ENCODE measurements around the gene FAM236A.
"Not testable (repeated sequence)": the region's sequence is repeated elsewhere in the genome, so short reads cannot be mapped to it uniquely, and the experiment has no call there.

FAM236A gene

GRCh38 chrX:72937906-72938305, at the start of gene FAM236A:
Gene FAM236A, plus strand, starts transcription at chrX:72938206. Its CDS starts 57 bp downstream, at chrX:72938263.
- H3K4me3 ChIP-seq (ENCODE audit: low read length); DNase-seq (ENCODE audit: low read depth): not testable (repeated sequence)

DNA sequence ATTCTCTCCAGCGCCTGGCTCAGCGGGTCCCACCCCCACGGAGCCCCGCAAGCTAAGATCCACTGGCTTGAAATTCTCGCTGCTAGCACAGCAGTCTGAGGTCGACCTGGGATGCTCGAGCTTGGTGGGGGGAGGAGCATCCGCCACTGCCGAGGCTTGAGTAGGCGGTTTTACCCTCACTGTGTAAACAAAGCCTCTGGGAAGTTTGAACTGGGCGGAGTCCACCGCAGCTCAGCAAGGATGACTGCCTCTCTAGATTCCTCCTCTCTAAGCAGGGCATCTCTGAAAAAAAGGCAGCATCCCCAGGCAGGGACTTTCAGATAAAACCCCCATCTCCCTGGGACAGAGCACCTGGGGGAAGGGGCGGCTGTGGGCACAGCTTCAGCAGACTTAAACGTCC, 48.3 kb upstream of the FAM236A start:
- DNase-seq (ENCODE audit: low read depth); H3K4me3 ChIP-seq (ENCODE audit: low read length): not testable (repeated sequence)

GRCh38 chrX:72912315-72912714, 25.7 kb upstream of the FAM236A start, which contains the start of gene FAM236C:
Gene FAM236C, plus strand, starts transcription at chrX:72912615. Its CDS starts 100 bp downstream, at chrX:72912715.
- H3K4me3 ChIP-seq (ENCODE audit: low read length); DNase-seq (ENCODE audit: low read depth): not testable (repeated sequence)

DNA sequence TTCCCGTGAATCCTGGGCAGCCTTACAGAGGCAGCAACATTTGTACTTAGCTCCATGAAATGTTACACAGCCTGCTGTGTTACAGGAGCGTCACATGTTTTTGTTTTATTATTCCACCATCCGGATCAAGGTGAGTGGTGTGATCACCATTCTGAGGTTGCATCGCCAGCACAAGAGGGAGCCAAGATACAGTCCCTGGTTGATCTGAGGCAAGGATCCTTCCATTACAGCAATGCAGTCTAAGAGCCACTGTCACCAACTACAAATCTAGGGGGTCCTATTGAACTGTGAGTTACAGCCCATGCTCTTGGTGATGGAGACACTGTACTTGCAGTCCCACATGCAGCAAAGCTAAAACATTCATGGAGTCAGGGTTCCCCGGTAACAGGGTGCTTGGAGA, 21.9 kb upstream of the FAM236A start:
- DNase-seq (ENCODE audit: low read depth); H3K4me3 ChIP-seq (ENCODE audit: low read length): not testable (repeated sequence)

DNA sequence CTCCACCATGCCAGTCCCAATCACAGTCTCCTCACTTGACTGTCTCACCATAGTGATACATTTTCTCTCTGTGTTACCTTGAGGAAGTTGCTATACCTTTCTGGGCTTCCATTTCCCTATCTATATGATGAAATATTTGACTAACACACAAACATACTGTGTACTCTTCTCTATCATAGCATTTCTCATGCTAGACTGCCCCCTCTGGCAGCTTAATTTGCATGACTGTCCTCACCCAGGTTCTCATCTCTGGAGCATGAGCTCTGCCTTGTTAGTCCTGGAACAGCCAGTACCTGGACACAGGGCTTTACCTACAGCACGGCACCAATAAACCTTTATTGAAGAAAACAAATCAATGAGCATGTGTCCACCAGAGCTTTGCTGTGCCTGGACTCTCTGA, 5.7 kb upstream of the FAM236A start:
- not testable (repeated sequence) for H3K4me3 ChIP-seq (ENCODE audit: low read length); DNase-seq (ENCODE audit: low read depth)

- H3K4me3 ChIP-seq (ENCODE audit: low read length); DNase-seq (ENCODE audit: low read depth): not testable (repeated sequence)
Measured at GRCh38 chrX:72936455-72936854, 1.6 kb upstream of the FAM236A start.

DNA sequence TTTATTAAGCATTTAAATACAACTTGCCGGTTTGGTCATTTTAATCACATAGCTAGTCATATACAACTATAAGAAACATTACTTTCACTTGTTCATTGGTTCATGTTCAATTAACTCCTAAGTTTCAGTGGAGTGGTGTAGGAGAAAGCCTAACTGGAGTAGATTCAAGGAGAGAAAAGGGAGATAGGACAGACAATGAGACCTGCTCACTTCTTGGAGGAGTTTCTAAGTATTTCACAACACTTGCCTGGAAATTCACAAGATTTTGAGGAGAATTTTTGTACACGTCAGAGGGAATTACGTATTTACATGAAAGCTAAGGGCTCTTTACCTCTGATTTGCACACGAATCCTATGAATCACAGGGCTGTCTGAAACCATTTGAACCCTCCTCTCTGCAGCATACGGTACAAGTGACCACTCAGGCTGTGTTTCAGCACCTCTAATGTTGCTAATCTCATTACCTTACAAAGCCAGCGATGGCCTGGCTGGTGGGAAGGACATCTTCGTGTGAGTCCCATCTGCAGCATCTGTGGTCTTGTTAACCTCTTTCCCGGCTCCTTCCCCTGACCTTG, 1.0 kb upstream of the FAM236A start:
- not testable (repeated sequence) for DNase-seq (ENCODE audit: low read depth); H3K4me3 ChIP-seq (ENCODE audit: low read length)

- not testable (repeated sequence) for H3K4me3 ChIP-seq (ENCODE audit: low read length); DNase-seq (ENCODE audit: low read depth)
Measured at GRCh38 chrX:72942272-72942671, 4.3 kb downstream of the FAM236A start.

DNA sequence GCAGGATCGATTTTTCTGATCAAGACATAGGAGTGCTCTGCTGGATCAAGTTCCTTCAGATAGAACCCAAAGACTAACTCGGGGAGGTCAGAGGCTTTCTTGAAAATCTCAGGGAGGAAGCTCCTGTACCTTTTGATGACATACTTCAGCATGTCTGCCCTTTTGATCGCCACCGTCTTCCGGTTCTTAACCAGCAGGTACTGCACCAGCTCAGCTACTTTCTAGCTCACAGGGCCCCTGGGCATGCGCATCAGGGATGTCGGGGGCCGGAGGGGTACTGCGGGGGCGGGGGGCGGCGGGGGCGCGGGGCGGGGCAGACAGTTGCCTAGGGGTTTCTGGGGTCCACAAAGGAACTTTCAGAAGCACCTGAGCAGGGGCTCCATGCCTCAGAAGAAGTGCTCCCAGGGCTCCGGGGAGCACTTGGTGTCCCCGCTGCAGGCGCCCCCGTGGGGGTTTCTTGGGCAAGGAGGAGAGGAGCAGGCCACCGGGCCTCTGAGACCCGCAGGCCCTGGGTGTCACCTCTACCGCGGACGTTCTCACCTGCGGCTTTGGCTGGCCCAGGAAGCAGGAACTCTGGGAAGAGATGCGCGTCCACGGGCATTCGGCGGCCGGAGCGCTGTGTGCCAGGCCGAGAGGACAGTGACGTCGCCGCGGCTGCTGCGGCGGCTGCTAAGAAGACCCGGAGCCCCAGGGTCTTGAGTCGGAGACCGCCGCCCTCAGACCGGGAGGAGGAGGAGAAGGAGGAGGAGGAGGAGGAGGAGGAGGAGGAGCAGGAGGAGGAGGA, 5.2 kb downstream of the FAM236A start:
- H3K4me3 ChIP-seq (ENCODE audit: low read length); DNase-seq (ENCODE audit: low read depth): not testable (repeated sequence)

- not testable (repeated sequence) for DNase-seq (ENCODE audit: low read depth); H3K4me3 ChIP-seq (ENCODE audit: low read length)
Measured at GRCh38 chrX:72943819-72944169, 5.8 kb downstream of the FAM236A start, which contains the start of gene DMRTC1. Gene DMRTC1, minus strand, starts transcription at chrX:72943837. Its CDS starts 68,143 bp downstream, at chrX:72875694.

DNA sequence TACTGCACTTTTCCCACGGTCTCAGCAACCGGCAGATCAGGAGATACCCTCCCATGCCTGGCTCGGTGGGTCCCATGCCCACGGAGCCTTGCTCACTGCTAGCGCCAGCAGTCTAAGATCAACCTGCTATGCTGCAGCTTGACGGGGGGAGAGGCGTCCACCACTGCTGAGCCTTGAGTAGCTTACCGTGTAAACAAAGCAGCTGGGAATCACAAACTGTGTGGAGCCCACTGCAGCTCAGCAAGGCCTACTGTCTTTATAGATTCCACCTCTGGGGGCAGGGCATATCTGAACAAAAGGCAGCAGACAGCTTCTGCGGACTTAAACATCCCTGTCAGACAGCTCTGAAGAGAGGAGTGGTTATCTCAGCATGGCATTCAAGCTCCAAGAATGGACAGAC, 22.0 kb downstream of the FAM236A start:
- not testable (repeated sequence) for H3K4me3 ChIP-seq (ENCODE audit: low read length); DNase-seq (ENCODE audit: low read depth)

- H3K4me3 ChIP-seq (ENCODE audit: low read length); DNase-seq (ENCODE audit: low read depth): not testable (repeated sequence)
Measured at GRCh38 chrX:72971859-72972258, 33.9 kb downstream of the FAM236A start.

- H3K4me3 ChIP-seq (ENCODE audit: low read length); DNase-seq (ENCODE audit: low read depth): not testable (repeated sequence)
Measured at GRCh38 chrX:72974885-72975284, 36.9 kb downstream of the FAM236A start.

- DNase-seq (ENCODE audit: low read depth); H3K4me3 ChIP-seq (ENCODE audit: low read length): not testable (repeated sequence)
Measured at GRCh38 chrX:72980894-72981469, 43.0 kb downstream of the FAM236A start.
